Measurements from ENCODE around the gene MCM5. TPM values are rescaled to one million over a fixed set of nuclear protein-coding genes. Genes with fewer than 3 reads are reported as not detected.

Gene MCM5
- total and polyA plus RNA-seq, 2 donors from 2014 or later, result 10.2 to 26.4 TPM

- Histone ChIP-seq H3K4me1 (ENCODE audit: control insufficient read depth in 2 of 3, insufficient read depth in 2 of 3, low read depth in 1 of 3, low read length in 3 of 3) (no peaks in the 10 kb centered on the region), H3K9me3 (ENCODE audit: control insufficient read depth in 2 of 3, insufficient read depth in 1 of 3, low read length in 3 of 3) (peaks cover 0 to 1% (median 0%) of the 10 kb centered on the region in 3 donors), H3K36me3 (ENCODE audit: control insufficient read depth in 2 of 3, insufficient read depth in 3 of 3, low read length in 3 of 3) (no peaks in the 10 kb centered on the region), H3K4me3 (ENCODE audit: low read length in 3 of 3) (no peak overlapping the region), H3K27me3 (ENCODE audit: control insufficient read depth, insufficient read depth, low read length) (no peaks in the 10 kb centered on the region), H3K9ac (ENCODE audit: low read length in 3 of 3) (no peak overlapping the region), H3K27ac (ENCODE audit: low read depth in 2 of 2, low read length in 2 of 2) (no peak overlapping the region)
- intact Hi-C loops (cut with DNase I), result no loop called here
- no peak for DNase-seq
- FAIRE-seq, result no peak
- no peak for TF ChIP-seq CTCF (IDR thresholded peaks at IDR 0.05; ENCODE audit: borderline replicate concordance, extremely low read depth, insufficient read depth)
These were observed 39.4 kb downstream of the MCM5 start for GRCh38 chr22:35439365-35439717.

GRCh38 chr22:35440129-35440528 is 40.2 kb downstream of the MCM5 start:
- no peaks in the 10 kb centered on the region for H3K4me1 ChIP-seq (ENCODE audit: control insufficient read depth in 2 of 3, insufficient read depth in 2 of 3, low read depth in 1 of 3, low read length in 3 of 3)
- no peak overlapping the region for H3K27ac ChIP-seq (ENCODE audit: low read depth in 2 of 2, low read length in 2 of 2)
- no peak for DNase-seq
- H3K4me3 ChIP-seq (ENCODE audit: low read length in 3 of 3), result no peak overlapping the region
- H3K9ac ChIP-seq (ENCODE audit: low read length in 3 of 3), result no peak overlapping the region
- H3K9me3 ChIP-seq (ENCODE audit: control insufficient read depth in 2 of 3, insufficient read depth in 1 of 3, low read length in 3 of 3), result no peaks in the 10 kb centered on the region
- no peaks in the 10 kb centered on the region for H3K27me3 ChIP-seq (ENCODE audit: control insufficient read depth, insufficient read depth, low read length)
- H3K36me3 ChIP-seq (ENCODE audit: control insufficient read depth in 2 of 3, insufficient read depth in 3 of 3, low read length in 3 of 3), result no peaks in the 10 kb centered on the region
- intact Hi-C loops (cut with DNase I), result no loop called here
- no peak for FAIRE-seq
- no peak for TF ChIP-seq CTCF (IDR thresholded peaks at IDR 0.05; ENCODE audit: borderline replicate concordance, extremely low read depth, insufficient read depth)

GRCh38 chr22:35441489-35442100 is 41.7 kb downstream of the MCM5 start:
- Histone ChIP-seq H3K27me3 (ENCODE audit: control insufficient read depth, insufficient read depth, low read length) (no peaks in the 10 kb centered on the region), H3K4me1 (ENCODE audit: control insufficient read depth in 2 of 3, insufficient read depth in 2 of 3, low read depth in 1 of 3, low read length in 3 of 3) (no peaks in the 10 kb centered on the region), H3K27ac (ENCODE audit: low read depth in 2 of 2, low read length in 2 of 2) (no peak overlapping the region), H3K9me3 (ENCODE audit: control insufficient read depth in 2 of 3, insufficient read depth in 1 of 3, low read length in 3 of 3) (no peaks in the 10 kb centered on the region), H3K9ac (ENCODE audit: low read length in 3 of 3) (no peak overlapping the region), H3K4me3 (ENCODE audit: low read length in 3 of 3) (no peak overlapping the region), H3K36me3 (ENCODE audit: control insufficient read depth in 2 of 3, insufficient read depth in 3 of 3, low read length in 3 of 3) (no peaks in the 10 kb centered on the region)
- intact Hi-C loops (cut with DNase I), result no loop called here
- DNase-seq (no peak), FAIRE-seq (no peak)
- no peak for TF ChIP-seq CTCF (IDR thresholded peaks at IDR 0.05; ENCODE audit: borderline replicate concordance, extremely low read depth, insufficient read depth)

- H3K4me3 ChIP-seq (ENCODE audit: low read length in 3 of 3), result no peak overlapping the region
- FAIRE-seq (no peak), DNase-seq (no peak)
- H3K9ac ChIP-seq (ENCODE audit: low read length in 3 of 3), result no peak overlapping the region
- no peaks in the 10 kb centered on the region for H3K36me3 ChIP-seq (ENCODE audit: control insufficient read depth in 2 of 3, insufficient read depth in 3 of 3, low read length in 3 of 3)
- intact Hi-C loops (cut with DNase I), result no loop called here
- H3K9me3 ChIP-seq (ENCODE audit: control insufficient read depth in 2 of 3, insufficient read depth in 1 of 3, low read length in 3 of 3), result no peaks in the 10 kb centered on the region
- TF ChIP-seq CTCF (IDR thresholded peaks at IDR 0.05; ENCODE audit: borderline replicate concordance, extremely low read depth, insufficient read depth), result no peak
- no peaks in the 10 kb centered on the region for H3K4me1 ChIP-seq (ENCODE audit: control insufficient read depth in 2 of 3, insufficient read depth in 2 of 3, low read depth in 1 of 3, low read length in 3 of 3)
- H3K27ac ChIP-seq (ENCODE audit: low read depth in 2 of 2, low read length in 2 of 2), result no peak overlapping the region
- H3K27me3 ChIP-seq (ENCODE audit: control insufficient read depth, insufficient read depth, low read length), result no peaks in the 10 kb centered on the region
These were observed 42.5 kb downstream of the MCM5 start for GRCh38 chr22:35442471-35442870.

All from kidney (tissue), 14 donors.